SK-N-SH (cell line): Measurements from ENCODE around the gene KRT16.
"Not testable (repeated sequence)": the region's sequence is repeated elsewhere in the genome, so short reads cannot be mapped to it uniquely, and the experiment has no call there.

ENCODE experiments used
- MEF2A ChIP-seq: IDR thresholded peaks from 2 replicates; pipeline ENCODE4 v1.4.0; 2012; ENCODE audit warnings: low read depth, borderline replicate concordance
- TF ChIP-seq, protein P1 (sequence below): fragments of 200-600 bp; sonication (generic); IDR thresholded peaks from 2 replicates; pipeline ENCODE4 v1.6.1; 2017; ENCODE audit warnings: antibody characterized with exemption, mild to moderate bottlenecking, moderate library complexity
- TF ChIP-seq, protein P2 (sequence below): IDR thresholded peaks from 2 replicates; pipeline ENCODE4 v1.6.1; 2012; ENCODE audit warnings: mild to moderate bottlenecking, low read depth, low read length, moderate library complexity
- TF ChIP-seq, protein P3 (sequence below): IDR thresholded peaks from 2 replicates; pipeline ENCODE4 v1.4.0; 2012; ENCODE audit warnings: low read depth, borderline replicate concordance

DNA sequence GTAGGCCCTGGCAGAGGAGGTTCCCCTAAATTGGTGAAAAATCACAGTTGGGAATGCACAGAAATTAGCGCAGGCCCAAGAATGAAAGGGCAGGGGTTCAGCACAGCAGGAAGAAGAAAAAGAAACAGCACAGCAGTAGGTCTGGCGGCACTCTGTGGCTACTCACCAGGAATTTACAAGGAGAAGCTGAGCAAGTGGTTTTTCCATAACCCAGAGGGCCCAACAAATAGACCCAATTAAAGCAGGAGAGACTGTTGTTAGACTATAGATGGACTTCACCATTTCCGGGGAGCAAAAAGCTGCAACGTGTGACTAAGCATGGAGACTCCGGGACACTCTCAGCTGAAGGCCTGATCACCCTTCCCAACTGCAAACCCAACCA is 14.3 kb upstream of the KRT16 start:
- TF ChIP-seq, protein P1, sequence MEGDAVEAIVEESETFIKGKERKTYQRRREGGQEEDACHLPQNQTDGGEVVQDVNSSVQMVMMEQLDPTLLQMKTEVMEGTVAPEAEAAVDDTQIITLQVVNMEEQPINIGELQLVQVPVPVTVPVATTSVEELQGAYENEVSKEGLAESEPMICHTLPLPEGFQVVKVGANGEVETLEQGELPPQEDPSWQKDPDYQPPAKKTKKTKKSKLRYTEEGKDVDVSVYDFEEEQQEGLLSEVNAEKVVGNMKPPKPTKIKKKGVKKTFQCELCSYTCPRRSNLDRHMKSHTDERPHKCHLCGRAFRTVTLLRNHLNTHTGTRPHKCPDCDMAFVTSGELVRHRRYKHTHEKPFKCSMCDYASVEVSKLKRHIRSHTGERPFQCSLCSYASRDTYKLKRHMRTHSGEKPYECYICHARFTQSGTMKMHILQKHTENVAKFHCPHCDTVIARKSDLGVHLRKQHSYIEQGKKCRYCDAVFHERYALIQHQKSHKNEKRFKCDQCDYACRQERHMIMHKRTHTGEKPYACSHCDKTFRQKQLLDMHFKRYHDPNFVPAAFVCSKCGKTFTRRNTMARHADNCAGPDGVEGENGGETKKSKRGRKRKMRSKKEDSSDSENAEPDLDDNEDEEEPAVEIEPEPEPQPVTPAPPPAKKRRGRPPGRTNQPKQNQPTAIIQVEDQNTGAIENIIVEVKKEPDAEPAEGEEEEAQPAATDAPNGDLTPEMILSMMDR = not testable (repeated sequence)
- TF ChIP-seq MEF2A = not testable (repeated sequence)
- TF ChIP-seq, protein P2, sequence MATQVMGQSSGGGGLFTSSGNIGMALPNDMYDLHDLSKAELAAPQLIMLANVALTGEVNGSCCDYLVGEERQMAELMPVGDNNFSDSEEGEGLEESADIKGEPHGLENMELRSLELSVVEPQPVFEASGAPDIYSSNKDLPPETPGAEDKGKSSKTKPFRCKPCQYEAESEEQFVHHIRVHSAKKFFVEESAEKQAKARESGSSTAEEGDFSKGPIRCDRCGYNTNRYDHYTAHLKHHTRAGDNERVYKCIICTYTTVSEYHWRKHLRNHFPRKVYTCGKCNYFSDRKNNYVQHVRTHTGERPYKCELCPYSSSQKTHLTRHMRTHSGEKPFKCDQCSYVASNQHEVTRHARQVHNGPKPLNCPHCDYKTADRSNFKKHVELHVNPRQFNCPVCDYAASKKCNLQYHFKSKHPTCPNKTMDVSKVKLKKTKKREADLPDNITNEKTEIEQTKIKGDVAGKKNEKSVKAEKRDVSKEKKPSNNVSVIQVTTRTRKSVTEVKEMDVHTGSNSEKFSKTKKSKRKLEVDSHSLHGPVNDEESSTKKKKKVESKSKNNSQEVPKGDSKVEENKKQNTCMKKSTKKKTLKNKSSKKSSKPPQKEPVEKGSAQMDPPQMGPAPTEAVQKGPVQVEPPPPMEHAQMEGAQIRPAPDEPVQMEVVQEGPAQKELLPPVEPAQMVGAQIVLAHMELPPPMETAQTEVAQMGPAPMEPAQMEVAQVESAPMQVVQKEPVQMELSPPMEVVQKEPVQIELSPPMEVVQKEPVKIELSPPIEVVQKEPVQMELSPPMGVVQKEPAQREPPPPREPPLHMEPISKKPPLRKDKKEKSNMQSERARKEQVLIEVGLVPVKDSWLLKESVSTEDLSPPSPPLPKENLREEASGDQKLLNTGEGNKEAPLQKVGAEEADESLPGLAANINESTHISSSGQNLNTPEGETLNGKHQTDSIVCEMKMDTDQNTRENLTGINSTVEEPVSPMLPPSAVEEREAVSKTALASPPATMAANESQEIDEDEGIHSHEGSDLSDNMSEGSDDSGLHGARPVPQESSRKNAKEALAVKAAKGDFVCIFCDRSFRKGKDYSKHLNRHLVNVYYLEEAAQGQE = not testable (repeated sequence)
- TF ChIP-seq, protein P3, sequence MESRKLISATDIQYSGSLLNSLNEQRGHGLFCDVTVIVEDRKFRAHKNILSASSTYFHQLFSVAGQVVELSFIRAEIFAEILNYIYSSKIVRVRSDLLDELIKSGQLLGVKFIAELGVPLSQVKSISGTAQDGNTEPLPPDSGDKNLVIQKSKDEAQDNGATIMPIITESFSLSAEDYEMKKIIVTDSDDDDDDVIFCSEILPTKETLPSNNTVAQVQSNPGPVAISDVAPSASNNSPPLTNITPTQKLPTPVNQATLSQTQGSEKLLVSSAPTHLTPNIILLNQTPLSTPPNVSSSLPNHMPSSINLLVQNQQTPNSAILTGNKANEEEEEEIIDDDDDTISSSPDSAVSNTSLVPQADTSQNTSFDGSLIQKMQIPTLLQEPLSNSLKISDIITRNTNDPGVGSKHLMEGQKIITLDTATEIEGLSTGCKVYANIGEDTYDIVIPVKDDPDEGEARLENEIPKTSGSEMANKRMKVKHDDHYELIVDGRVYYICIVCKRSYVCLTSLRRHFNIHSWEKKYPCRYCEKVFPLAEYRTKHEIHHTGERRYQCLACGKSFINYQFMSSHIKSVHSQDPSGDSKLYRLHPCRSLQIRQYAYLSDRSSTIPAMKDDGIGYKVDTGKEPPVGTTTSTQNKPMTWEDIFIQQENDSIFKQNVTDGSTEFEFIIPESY = not testable (repeated sequence)
